Fibroblast of lung (primary cell): ENCODE results near the gene NOS1AP. TPM values are rescaled to one million over a fixed set of nuclear protein-coding genes. Genes with fewer than 3 reads are reported as not detected.
A peak's percentile ranks its signal among the peaks of the same experiment; 100 is the strongest.

Source experiments
- DNase-seq, 2 donors: peaks; one replicate each; pipeline versions ENCODE4 v3.0.0 to v3.0.0-alpha.2; 2010; ENCODE audit warnings: low read depth in 2 of 2
- H2AFZ ChIP-seq: 2 replicates; pipeline ENCODE4 v1.5.1; 2012; ENCODE audit warnings: low read length, control low read depth, inconsistent platforms
- H3K27ac ChIP-seq: 2 replicates; pipeline ENCODE4 v1.5.1; 2011; ENCODE audit warnings: low read length, control low read depth; ENCODE audit not compliant: insufficient read depth
- H3K27me3 ChIP-seq: 2 replicates; pipeline ENCODE4 v1.5.1; 2011; ENCODE audit warnings: mild to moderate bottlenecking, low read length; ENCODE audit not compliant: control insufficient read depth, insufficient read depth
- H3K36me3 ChIP-seq: 2 replicates; pipeline ENCODE4 v1.5.1; 2011; ENCODE audit warnings: low read length; ENCODE audit not compliant: control insufficient read depth, insufficient read depth
- H3K4me1 ChIP-seq: 2 replicates; pipeline ENCODE4 v1.5.1; 2011; ENCODE audit warnings: low read length; ENCODE audit not compliant: control insufficient read depth, insufficient read depth; ENCODE audit errors: extremely low read depth
- H3K4me2 ChIP-seq: 2 replicates; pipeline ENCODE4 v1.5.1; 2011; ENCODE audit warnings: low read length, control low read depth; ENCODE audit not compliant: insufficient read depth; ENCODE audit errors: extremely low read depth
- H3K4me3 ChIP-seq, 4 experiments: fragments of 200-600 bp in 1 of 4; sonication (generic) in 1 of 4; replicated peaks in 1 of 4; 2 replicates each; pipeline ENCODE4 v1.5.1; 2011 to 2016; ENCODE audit warnings: low read length in 4 of 4, low read depth in 3 of 4, mild to moderate bottlenecking in 3 of 4, control low read depth in 2 of 4, inconsistent platforms in 1 of 4, mixed read lengths in 1 of 4; ENCODE audit not compliant: insufficient read depth in 1 of 4; ENCODE audit errors: control extremely low read depth in 1 of 4
- H3K79me2 ChIP-seq: 2 replicates; pipeline ENCODE4 v1.5.1; 2012; ENCODE audit warnings: mild to moderate bottlenecking, low read length, inconsistent platforms; ENCODE audit not compliant: control insufficient read depth, insufficient read depth
- H3K9ac ChIP-seq: 2 replicates; pipeline ENCODE4 v1.5.1; 2011; ENCODE audit warnings: mild to moderate bottlenecking, low read length, control low read depth; ENCODE audit not compliant: insufficient read depth
- H3K9me3 ChIP-seq: 2 replicates; pipeline ENCODE4 v1.5.1; 2012; ENCODE audit warnings: low read depth, low read length; ENCODE audit not compliant: control insufficient read depth, insufficient read depth
- H4K20me1 ChIP-seq: 2 replicates; pipeline ENCODE4 v1.5.1; 2011; ENCODE audit warnings: low read length; ENCODE audit not compliant: control insufficient read depth, insufficient read depth; ENCODE audit errors: extremely low read depth
- CTCF ChIP-seq, 2 donors: IDR thresholded peaks in 1 of 2; conservative IDR thresholded peaks in 1 of 2; 1 replicate in 1 of 2; 2 replicates in 1 of 2; pipeline ENCODE4 v1.5.1; 2011 to 2012; ENCODE audit warnings: low read length in 2 of 2, control low read depth in 1 of 2, inconsistent platforms in 1 of 2, low read depth in 1 of 2, mild to moderate bottlenecking in 1 of 2
- EZH2 ChIP-seq: IDR thresholded peaks from 2 replicates; pipeline ENCODE4 v1.5.1; 2012; ENCODE audit warnings: low read length, control low read depth, mild to moderate bottlenecking; ENCODE audit errors: missing control alignments
- polyA plus RNA-seq, 2 donors: library from polyadenylated mRNA; depleted of rRNA in 1 of 2; stranded (reverse) in 1 of 2; unstranded in 1 of 2; fragments of >200 nt; gene quantifications; 2 replicates each; pipeline ENCODE4 v1.2.1, GENCODE V29; 2011 to 2012; ENCODE audit warnings: missing spikeins in 1 of 2
- total RNA-seq: library from RNA; depleted of rRNA; stranded (reverse); fragments of >200 nt; gene quantifications from 2 replicates; pipeline ENCODE4 v1.2.1, GENCODE V29; 2014

Gene NOS1AP
- total and polyA plus RNA-seq, 2 donors (not counting 1 experiment from before 2014, with no cell fraction given) = 0.14 to 0.17 TPM

DNA sequence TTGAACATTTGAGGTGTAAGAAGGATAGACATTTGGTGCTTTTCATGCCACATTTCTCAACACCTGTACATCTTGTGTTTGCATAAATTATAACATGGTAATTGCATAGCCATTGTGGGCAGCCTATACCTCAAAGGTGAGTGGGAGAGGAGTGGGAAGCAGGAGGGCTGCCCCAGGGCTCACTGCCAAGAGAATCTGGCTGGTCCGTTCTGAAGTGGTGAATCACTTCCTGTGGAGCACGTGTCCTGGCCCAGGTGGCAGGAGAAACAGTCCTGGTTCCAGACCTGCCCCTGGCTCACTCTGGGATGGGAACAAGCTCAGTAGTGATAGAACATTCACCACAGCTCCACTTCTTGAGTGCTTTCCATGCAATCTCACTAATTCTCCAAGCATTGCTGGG, 34.2 kb upstream of the NOS1AP start:
- no peak overlapping the region for H3K9ac ChIP-seq
- no peak overlapping the region for H3K4me3 ChIP-seq
- no peaks in the 10 kb centered on the region for H4K20me1 ChIP-seq
- no peak overlapping the region for H3K4me2 ChIP-seq
- H3K27me3 ChIP-seq = no peaks in the 10 kb centered on the region
- H3K9me3 ChIP-seq = no peaks in the 10 kb centered on the region
- no peak overlapping the region for H3K27ac ChIP-seq
- H3K4me1 ChIP-seq = peaks cover 5% of the 10 kb centered on the region
- no peak for TF ChIP-seq CTCF (conservative IDR thresholded peaks at IDR 0.05 in 1 of 2, IDR thresholded peaks at IDR 0.05 in 1 of 2; ENCODE audit: low read depth in 1 of 2, low read length in 2 of 2)
- no peak for TF ChIP-seq EZH2
- H3K79me2 ChIP-seq = no peaks in the 10 kb centered on the region
- H2AFZ ChIP-seq = no peak overlapping the region
- no peaks in the 10 kb centered on the region for H3K36me3 ChIP-seq
- peak in 1 of 2 donors; percentile 60 for DNase-seq

GRCh38 chr1:162036163-162036562, 33.3 kb upstream of the NOS1AP start:
- Histone ChIP-seq H3K4me2 (peak overlapping the region; percentile 40), H3K27me3 (no peaks in the 10 kb centered on the region), H4K20me1 (no peaks in the 10 kb centered on the region), H3K36me3 (no peaks in the 10 kb centered on the region), H3K9me3 (no peaks in the 10 kb centered on the region), H3K27ac (no peak overlapping the region), H2AFZ (no peak overlapping the region), H3K4me3 (no peak overlapping the region), H3K9ac (no peak overlapping the region), H3K79me2 (no peaks in the 10 kb centered on the region), H3K4me1 (peaks cover 5% of the 10 kb centered on the region)
- peak in 1 of 2 donors; percentile 23 for DNase-seq
- TF ChIP-seq EZH2 = no peak
- no peak for TF ChIP-seq CTCF (conservative IDR thresholded peaks at IDR 0.05 in 1 of 2, IDR thresholded peaks at IDR 0.05 in 1 of 2; ENCODE audit: low read depth in 1 of 2, low read length in 2 of 2)

- H3K79me2 ChIP-seq = no peaks in the 10 kb centered on the region
- H3K9me3 ChIP-seq = no peaks in the 10 kb centered on the region
- no peak overlapping the region for H2AFZ ChIP-seq
- H3K27ac ChIP-seq = no peak overlapping the region
- H4K20me1 ChIP-seq = no peaks in the 10 kb centered on the region
- TF ChIP-seq CTCF (conservative IDR thresholded peaks at IDR 0.05 in 1 of 2, IDR thresholded peaks at IDR 0.05 in 1 of 2; ENCODE audit: low read depth in 1 of 2, low read length in 2 of 2) (no peak), EZH2 (no peak)
- H3K4me1 ChIP-seq = peaks cover 5% of the 10 kb centered on the region
- DNase-seq = no peak
- no peaks in the 10 kb centered on the region for H3K27me3 ChIP-seq
- H3K4me2 ChIP-seq = no peak overlapping the region
- no peak overlapping the region for H3K4me3 ChIP-seq
- no peak overlapping the region for H3K9ac ChIP-seq
- no peaks in the 10 kb centered on the region for H3K36me3 ChIP-seq
Measured at GRCh38 chr1:162038624-162039023, 30.9 kb upstream of the NOS1AP start.
